CD4-positive, alpha-beta memory T cell (primary cell): ENCODE measurements around the gene COASY. TPM values are rescaled to one million over a fixed set of nuclear protein-coding genes. Genes with fewer than 3 reads are reported as not detected.
"Not testable (repeated sequence)": the region's sequence is repeated elsewhere in the genome, so short reads cannot be mapped to it uniquely, and the experiment has no call there.

Experiments
- CTCF ChIA-PET: fragments of 350-600 bp; sonication (Branson Sonifier 250); formaldehyde crosslinking; loops from one replicate; lab custom pipeline; 2021; ENCODE audit warnings: inconsistent platforms; ENCODE audit not compliant: partially characterized antibody; lab: Charles Lee
- POLR2A ChIA-PET: fragments of 350-600 bp; sonication (Branson Sonifier 250); formaldehyde crosslinking; loops from one replicate; lab custom pipeline; 2021; ENCODE audit not compliant: partially characterized antibody; lab: Charles Lee
- DNase-seq, 5 donors: peaks; one replicate each; pipeline versions ENCODE4 v3.0.0 to v3.0.0-alpha.2; 2020 to 2022; ENCODE audit warnings: mixed read lengths in 1 of 5
- H3K27ac ChIP-seq: one replicate; pipeline ENCODE4 v1.7.0; 2013; ENCODE audit warnings: low read depth, low read length
- H3K27me3 ChIP-seq: 2 replicates; pipeline ENCODE4 v1.7.0; 2013; ENCODE audit warnings: mild to moderate bottlenecking, low read length, moderate library complexity; ENCODE audit not compliant: insufficient read depth
- H3K36me3 ChIP-seq: 2 replicates; pipeline ENCODE4 v1.7.0; 2013; ENCODE audit warnings: mild to moderate bottlenecking, low read length, moderate library complexity; ENCODE audit not compliant: insufficient read depth
- H3K4me1 ChIP-seq: 2 replicates; pipeline ENCODE4 v1.7.0; 2013; ENCODE audit warnings: mild to moderate bottlenecking, low read length, moderate library complexity; ENCODE audit not compliant: insufficient read depth
- H3K4me3 ChIP-seq, 2 donors: one replicate each; pipeline ENCODE4 v1.7.0; 2013; ENCODE audit warnings: low read length in 2 of 2, mild to moderate bottlenecking in 1 of 2
- H3K9me3 ChIP-seq, 2 donors: one replicate each; pipeline ENCODE4 v1.7.0; 2013; ENCODE audit warnings: low read length in 2 of 2, control low read depth in 1 of 2; ENCODE audit not compliant: control insufficient read depth in 1 of 2
- H3K27ac Mint-ChIP-seq, 7 donors: one replicate each; pipeline ENCODE4 v1.8.0; 2020 to 2021; ENCODE audit warnings: mixed read lengths in 7 of 7, mild to moderate bottlenecking in 6 of 7, inconsistent platforms in 3 of 7, moderate library complexity in 3 of 7
- H3K27me3 Mint-ChIP-seq, 2 donors: one replicate each; pipeline ENCODE4 v1.8.0; 2020 to 2021; ENCODE audit warnings: mixed read lengths in 2 of 2
- H3K36me3 Mint-ChIP-seq, 2 donors: one replicate each; pipeline ENCODE4 v1.8.0; 2020 to 2021; ENCODE audit warnings: mixed read lengths in 2 of 2, inconsistent platforms in 1 of 2, mild to moderate bottlenecking in 1 of 2
- H3K4me1 Mint-ChIP-seq, 4 donors: one replicate each; pipeline ENCODE4 v1.8.0; 2020 to 2021; ENCODE audit warnings: mixed read lengths in 4 of 4, mild to moderate bottlenecking in 1 of 4
- H3K4me3 Mint-ChIP-seq, 8 donors: one replicate each; pipeline ENCODE4 v1.8.0; 2020 to 2021; ENCODE audit warnings: mixed read lengths in 8 of 8, mild to moderate bottlenecking in 7 of 8, moderate library complexity in 6 of 8, inconsistent platforms in 3 of 8
- H3K9me3 Mint-ChIP-seq, 8 donors: one replicate each; pipeline ENCODE4 v1.8.0; 2020 to 2021; ENCODE audit warnings: mixed read lengths in 8 of 8, mild to moderate bottlenecking in 5 of 8, inconsistent platforms in 3 of 8, moderate library complexity in 1 of 8
- intact Hi-C: fragments of 100-400 bp; cut with micrococcal nuclease; formaldehyde crosslinking; loops from one replicate; pipeline ENCODE4 v1.15.1; 2023
- polyA plus RNA-seq, 2 donors: library from polyadenylated mRNA; unstranded; fragments of 300-500 nt; fragmentation: Illumina TruSeq; gene quantifications; one replicate each; pipeline ENCODE4 v1.2.3, GENCODE V29; 2021
- total RNA-seq, 2 experiments: library from RNA; stranded (reverse); gene quantifications; one replicate each; pipeline ENCODE4 v1.2.3, GENCODE V29; 2021

COASY gene
- total and polyA plus RNA-seq, 4 experiments from 2014 or later, result 44.6 to 71.1 (median 65.6) TPM

DNA sequence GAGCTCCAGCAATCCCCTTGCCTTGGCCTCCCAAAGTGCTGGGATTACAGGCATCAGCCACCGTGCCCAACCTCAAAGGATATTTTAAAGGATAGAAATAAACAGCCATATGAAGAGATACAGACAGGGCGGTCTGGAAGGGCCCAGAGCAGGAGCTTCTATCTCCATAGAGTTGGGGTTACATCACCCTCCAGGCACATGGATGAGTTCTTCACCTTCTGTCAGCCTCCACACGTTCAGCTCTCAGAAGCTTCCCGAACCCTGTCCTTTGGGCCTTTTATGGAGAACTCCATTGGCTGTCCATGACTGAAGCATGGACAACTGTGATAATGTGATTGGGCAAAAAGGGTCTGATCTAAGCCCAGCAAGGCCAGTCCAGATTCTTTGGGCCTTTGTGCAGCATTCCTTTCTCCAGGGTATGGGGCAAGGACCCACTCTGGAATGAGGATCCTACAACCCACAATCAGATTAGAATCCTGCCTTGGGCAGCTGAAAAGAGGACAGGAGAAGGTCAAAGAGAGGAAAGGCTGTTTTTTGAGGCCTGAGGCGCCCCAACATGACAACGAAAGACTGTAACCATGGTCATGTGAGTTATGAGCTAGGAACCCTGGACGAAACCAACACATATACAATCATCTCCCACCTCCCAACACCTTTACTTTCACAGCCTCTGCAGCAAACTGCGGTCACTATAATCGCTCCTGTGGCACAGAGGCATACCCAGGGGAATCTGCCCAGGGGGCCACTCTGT is 16.0 kb upstream of the COASY start:
- H3K27ac Mint-ChIP-seq, DNase-seq, H3K27me3 Mint-ChIP-seq, H3K9me3 ChIP-seq, H3K9me3 Mint-ChIP-seq, H3K36me3 ChIP-seq, H3K4me3 ChIP-seq, H3K36me3 Mint-ChIP-seq, intact Hi-C loops, H3K27ac ChIP-seq, H3K4me3 Mint-ChIP-seq, H3K27me3 ChIP-seq: not testable (repeated sequence)
- peaks cover 12 to 21% (median 16%) of the 10 kb centered on the region in 4 donors for H3K4me1 Mint-ChIP-seq
- H3K4me1 ChIP-seq, result peaks cover 16% of the 10 kb centered on the region
- POLR2A ChIA-PET, result interaction anchor here (1.9 kb wide), 1 partner anchor 10 kb away, joined by 8 read pairs; the partner anchor contains the start of gene NAGLU
- CTCF ChIA-PET, result interaction anchor here (0.6 to 3.6 kb wide), 4 partner anchors 9 to 187 kb away, joined by 3 to 25 read pairs (median 3); partner anchors contain the start of gene PSMC3IP

DNA sequence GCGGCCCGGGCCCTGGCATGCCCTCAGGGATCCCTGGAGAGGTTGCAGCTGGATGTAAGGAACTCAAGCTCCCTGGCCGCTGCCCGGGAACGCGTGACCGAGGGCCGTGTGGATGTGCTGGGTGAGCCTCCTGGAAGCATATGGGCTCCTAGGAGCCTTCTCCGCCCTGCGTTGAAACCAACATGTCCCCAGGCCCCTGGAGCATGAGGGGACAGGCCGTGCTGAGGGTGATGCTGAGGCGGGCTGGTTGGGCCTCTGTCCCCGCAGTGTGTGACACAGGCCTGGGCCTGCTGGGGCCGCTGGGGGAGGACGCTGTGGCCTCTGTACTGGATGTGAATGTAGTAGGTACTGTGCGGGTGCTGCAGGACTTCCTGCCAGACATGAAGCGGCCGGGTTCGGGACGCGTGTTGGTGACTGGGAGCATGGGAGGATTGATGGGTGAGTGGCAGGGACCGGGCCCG is 14.9 kb upstream of the COASY start:
- H3K4me3 Mint-ChIP-seq, result peak overlapping the region in 1 of 8 donors; percentile 16
- no peak for DNase-seq
- no peak overlapping the region for H3K27ac Mint-ChIP-seq
- H3K9me3 Mint-ChIP-seq, result no peaks in the 10 kb centered on the region
- Histone ChIP-seq H3K4me3 (no peak overlapping the region), H3K27ac (no peak overlapping the region), H3K36me3 (no peaks in the 10 kb centered on the region), H3K9me3 (no peaks in the 10 kb centered on the region), H3K27me3 (no peaks in the 10 kb centered on the region), H3K4me1 (peaks cover 7% of the 10 kb centered on the region)
- intact Hi-C loops, result no loop called here
- H3K36me3 Mint-ChIP-seq, result no peaks in the 10 kb centered on the region
- ChIA-PET CTCF (interaction anchor here (0.7 to 3.6 kb wide), 5 partner anchors 9 to 43 kb away, joined by 3 to 25 read pairs (median 5); partner anchors contain the start of gene PSMC3IP), POLR2A (interaction anchor here (0.6 to 2.8 kb wide), 2 partner anchors 9 to 11 kb away, joined by 4 to 22 read pairs; partner anchors contain the start of gene NAGLU)
- H3K27me3 Mint-ChIP-seq, result no peaks in the 10 kb centered on the region
- peaks cover 6 to 14% (median 10%) of the 10 kb centered on the region in 4 donors for H3K4me1 Mint-ChIP-seq

- no peak for DNase-seq
- Mint-ChIP-seq H3K4me1 (peaks cover 6 to 16% (median 10%) of the 10 kb centered on the region in 4 donors), H3K36me3 (no peaks in the 10 kb centered on the region), H3K4me3 (peak overlapping the region in 2 of 8 donors; percentile 46 to 55), H3K9me3 (no peaks in the 10 kb centered on the region), H3K27ac (no peak overlapping the region), H3K27me3 (no peaks in the 10 kb centered on the region)
- no peaks in the 10 kb centered on the region for H3K27me3 ChIP-seq
- no peaks in the 10 kb centered on the region for H3K9me3 ChIP-seq
- H3K4me1 ChIP-seq, result peaks cover 7% of the 10 kb centered on the region
- CTCF ChIA-PET, result interaction anchor here (1.0 to 3.6 kb wide), 10 partner anchors 9 to 62 kb away, joined by 3 to 25 read pairs (median 4); partner anchors contain the start of genes PSMC3IP, RETREG3 and TUBG1
- no peak overlapping the region for H3K27ac ChIP-seq
- POLR2A ChIA-PET, result interaction anchor here (1.0 to 2.8 kb wide), 5 partner anchors 9 to 30 kb away, joined by 5 to 22 read pairs (median 6); partner anchors contain the start of genes NAGLU and PSMC3IP
- intact Hi-C loops, result no loop called here
- H3K36me3 ChIP-seq, result no peaks in the 10 kb centered on the region
- no peak overlapping the region for H3K4me3 ChIP-seq
Measured at GRCh38 chr17:42547698-42548069, 14.3 kb upstream of the COASY start.

DNA sequence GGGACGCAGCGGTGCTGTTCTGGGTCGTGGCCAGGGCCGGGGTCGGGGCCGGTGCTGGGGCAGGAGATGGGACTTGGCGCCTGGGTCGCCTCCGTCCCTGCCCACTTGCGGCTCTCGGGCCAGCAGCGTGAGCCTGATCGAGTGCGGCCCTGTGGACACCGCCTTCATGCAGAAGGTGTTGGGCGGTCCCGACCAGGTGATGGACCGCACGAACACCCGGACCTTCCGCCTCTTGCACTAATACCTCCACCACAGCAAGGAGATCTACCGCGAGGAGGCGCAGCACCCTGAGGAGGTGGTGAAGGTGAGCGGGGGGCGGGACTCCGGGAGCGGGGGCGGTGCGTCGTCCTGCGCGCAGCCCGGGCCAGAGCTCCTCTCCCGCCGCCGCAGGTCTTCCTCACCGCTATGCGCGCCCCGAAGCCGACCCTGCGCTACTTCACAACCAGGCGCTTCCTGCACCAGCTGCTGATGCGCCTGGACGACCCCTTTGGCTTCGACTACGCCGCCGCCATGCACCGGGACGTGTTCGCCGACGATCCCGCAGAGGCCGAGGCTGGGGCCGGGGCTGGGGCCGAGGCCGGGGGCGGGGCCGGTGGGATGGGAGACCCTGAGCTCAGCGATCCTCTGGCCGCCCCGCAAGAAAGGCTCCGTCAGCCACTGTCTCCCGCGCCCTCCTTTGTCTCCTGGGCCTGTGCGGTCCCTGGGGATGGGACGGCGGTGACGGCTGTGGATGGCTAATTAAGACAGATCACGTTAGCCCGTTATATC is 13.7 kb upstream of the COASY start:
- ChIA-PET CTCF (interaction anchor here (0.5 to 3.6 kb wide), 20 partner anchors 10 to 131 kb away, joined by 3 to 25 read pairs (median 4); partner anchors contain the start of genes NAGLU, PSMC3IP, RETREG3 and TUBG1), POLR2A (interaction anchor here (0.5 to 2.8 kb wide), 8 partner anchors 9 to 225 kb away, joined by 3 to 22 read pairs (median 6); partner anchors contain the start of genes NAGLU, PSMC3IP and VPS25)
- no peaks in the 10 kb centered on the region for H3K36me3 ChIP-seq
- H3K27ac Mint-ChIP-seq, result no peak overlapping the region
- H3K4me1 Mint-ChIP-seq, result peaks cover 6 to 22% (median 10%) of the 10 kb centered on the region in 4 donors
- H3K4me3 ChIP-seq, result peak overlapping the region in 1 of 2 donors; percentile 45
- no peak overlapping the region for H3K27ac ChIP-seq
- no peaks in the 10 kb centered on the region for H3K27me3 ChIP-seq
- intact Hi-C loops, result no loop called here
- DNase-seq, result peak; percentile 62 to 79 (median 69)
- peak overlapping the region in 5 of 8 donors; percentile 36 to 59 (median 56) for H3K4me3 Mint-ChIP-seq
- no peaks in the 10 kb centered on the region for H3K9me3 ChIP-seq
- no peaks in the 10 kb centered on the region for H3K9me3 Mint-ChIP-seq
- H3K4me1 ChIP-seq, result peaks cover 7% of the 10 kb centered on the region
- H3K27me3 Mint-ChIP-seq, result no peaks in the 10 kb centered on the region
- H3K36me3 Mint-ChIP-seq, result no peaks in the 10 kb centered on the region

DNA sequence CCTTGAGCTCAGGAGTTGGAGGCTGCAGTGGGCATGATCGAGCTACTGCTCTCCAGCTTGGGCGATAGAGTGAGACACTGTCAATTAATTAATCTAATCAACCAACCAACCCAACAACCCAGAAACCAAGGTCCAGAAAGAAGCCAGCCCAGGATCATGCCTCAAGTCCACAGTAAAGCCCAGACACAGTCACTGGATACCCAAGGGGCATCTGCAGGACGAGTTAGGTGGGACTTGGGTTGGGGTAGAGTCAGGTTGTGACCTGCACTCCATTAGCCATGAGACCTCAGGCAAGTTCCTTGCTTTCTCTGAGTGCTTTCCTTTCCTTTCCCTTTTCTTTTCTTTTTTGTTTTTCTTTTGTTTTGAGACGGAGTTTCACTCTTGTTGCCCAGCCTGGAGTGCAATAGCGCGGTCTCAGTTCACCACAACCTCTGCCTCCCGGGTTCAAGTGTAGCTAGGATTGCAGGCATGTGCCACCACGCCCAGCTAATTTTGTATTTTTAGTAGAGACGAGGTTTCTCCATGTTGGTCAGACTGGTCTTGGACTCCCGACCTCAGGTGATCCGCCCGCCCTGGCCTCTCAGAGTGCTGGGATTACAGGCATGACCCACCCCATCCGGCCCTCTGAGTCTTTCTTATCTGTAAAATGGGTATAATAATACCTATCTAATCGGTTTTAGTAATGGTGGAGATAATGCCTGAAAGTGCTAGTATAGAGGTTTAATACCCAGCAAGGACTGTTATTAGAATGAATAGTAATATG is 12.8 kb upstream of the COASY start:
- peaks cover 9 to 29% (median 11%) of the 10 kb centered on the region in 4 donors for H3K4me1 Mint-ChIP-seq
- Histone ChIP-seq H3K27ac (no peak overlapping the region), H3K4me3 (no peak overlapping the region), H3K27me3 (no peaks in the 10 kb centered on the region), H3K36me3 (no peaks in the 10 kb centered on the region), H3K4me1 (peaks cover 11% of the 10 kb centered on the region), H3K9me3 (no peaks in the 10 kb centered on the region)
- no peaks in the 10 kb centered on the region for H3K36me3 Mint-ChIP-seq
- H3K4me3 Mint-ChIP-seq, result peak overlapping the region; percentile 29 to 77 (median 48)
- intact Hi-C loops, result no loop called here
- H3K27ac Mint-ChIP-seq, result peak overlapping the region in 1 of 7 donors; percentile 70
- no peaks in the 10 kb centered on the region for H3K9me3 Mint-ChIP-seq
- no peak for DNase-seq
- CTCF ChIA-PET, result interaction anchor here (0.5 to 3.6 kb wide), 9 partner anchors 10 to 130 kb away, joined by 3 to 25 read pairs (median 4); partner anchors contain the start of genes NAGLU, PSMC3IP, RETREG3 and TUBG1
- no peaks in the 10 kb centered on the region for H3K27me3 Mint-ChIP-seq
- POLR2A ChIA-PET, result interaction anchor here (0.5 to 2.8 kb wide), 7 partner anchors 10 to 225 kb away, joined by 3 to 22 read pairs (median 6); partner anchors contain the start of genes NAGLU, PSMC3IP and VPS25

DNA sequence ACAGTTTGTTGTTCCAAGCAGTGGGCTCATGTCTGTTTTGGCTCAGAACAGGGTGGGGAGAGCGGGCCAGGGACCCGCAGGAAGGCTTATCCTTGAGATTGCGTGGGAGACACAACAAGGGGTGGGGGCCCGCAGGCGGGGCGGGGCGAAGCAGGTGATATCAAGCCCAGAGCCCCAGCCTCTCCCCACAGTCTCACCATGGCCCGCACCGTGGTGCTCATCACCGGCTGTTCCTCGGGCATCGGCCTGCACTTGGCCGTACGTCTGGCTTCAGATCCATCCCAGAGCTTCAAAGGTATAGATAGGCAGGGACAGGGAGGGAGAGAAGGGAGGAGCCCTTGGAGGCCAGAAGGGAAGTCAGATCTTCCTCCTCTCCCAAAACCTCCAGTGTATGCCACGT is 9.2 kb upstream of the COASY start, which contains the start of gene HSD17B1:
Gene HSD17B1, plus strand, starts transcription at position 188 of the 400 bp plus-strand sequence. Its CDS starts 11 bp downstream, at position 199.
- H3K4me3 ChIP-seq, result peak within 1 kb of the TSS in 1 of 2 donors; percentile 49
- H3K27ac Mint-ChIP-seq, result peak within 1 kb of the TSS in 5 of 7 donors; percentile 70 to 94 (median 82)
- H3K27me3 ChIP-seq, H3K27me3 Mint-ChIP-seq, intact Hi-C loops, DNase-seq, CTCF ChIA-PET, H3K27ac ChIP-seq, H3K9me3 Mint-ChIP-seq, H3K9me3 ChIP-seq, H3K36me3 Mint-ChIP-seq, H3K36me3 ChIP-seq: not testable (repeated sequence)
- peaks cover 13 to 51% (median 24%) of the 10 kb centered on the region in 4 donors for H3K4me1 Mint-ChIP-seq
- POLR2A ChIA-PET, result interaction anchor here (1.4 to 3.0 kb wide), 2 partner anchors 25 to 221 kb away, joined by 3 to 18 read pairs; partner anchors contain the start of genes PSMC3IP and VPS25
- peaks cover 24% of the 10 kb centered on the region for H3K4me1 ChIP-seq
- H3K4me3 Mint-ChIP-seq, result peak within 1 kb of the TSS; percentile 86 to 92 (median 91)
